GM19351 (cell line): ENCODE measurements around the gene ATP5PB.

Source experiments
- ATAC-seq: cut with Tn5 transposase; IDR thresholded peaks from one replicate; pipeline ENCODE4 v1.9.1; 2021; ENCODE audit warnings: mild to moderate bottlenecking, moderate library complexity; ENCODE audit not compliant: unreplicated experiment

ATP5PB gene

DNA sequence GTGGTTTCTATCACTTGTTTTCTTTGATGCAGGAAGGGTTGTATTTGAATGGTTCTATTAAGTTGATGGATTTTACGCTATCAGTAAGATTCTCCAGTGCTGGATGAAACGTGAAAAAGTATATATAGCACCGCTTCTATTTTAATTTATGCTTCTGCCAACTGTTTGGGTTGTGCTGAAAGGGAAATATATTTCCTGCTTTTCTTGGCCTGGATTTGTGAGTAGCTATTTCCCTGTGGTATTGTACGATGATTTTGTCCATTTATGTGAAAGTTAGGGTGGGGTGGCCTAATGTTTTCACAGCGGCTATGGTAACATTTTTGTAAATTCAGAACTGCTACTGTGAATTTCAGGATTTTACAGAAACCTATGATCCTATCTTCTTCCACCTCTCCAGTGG lies 24.8 kb downstream of the ATP5PB start:
- no peak for ATAC-seq

DNA sequence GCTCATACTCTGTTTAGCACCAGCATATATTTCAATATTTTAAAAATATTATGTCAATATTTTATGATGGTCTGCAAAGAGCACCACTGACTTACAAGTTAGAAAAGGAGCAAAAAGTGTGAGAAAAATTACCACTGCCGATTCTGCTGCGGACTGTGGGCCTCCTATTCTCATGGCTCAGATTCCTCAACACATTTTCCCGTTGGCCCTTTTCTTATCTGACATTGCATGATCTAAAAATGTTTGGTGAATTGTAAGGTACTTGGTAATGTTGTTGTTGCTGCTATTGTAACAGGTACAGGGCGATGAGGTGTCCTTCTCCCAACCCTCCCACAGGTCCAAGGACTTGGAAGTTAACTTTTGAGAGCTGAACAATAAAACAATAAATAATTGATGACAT lies 25.3 kb downstream of the ATP5PB start:
- ATAC-seq = no peak

DNA sequence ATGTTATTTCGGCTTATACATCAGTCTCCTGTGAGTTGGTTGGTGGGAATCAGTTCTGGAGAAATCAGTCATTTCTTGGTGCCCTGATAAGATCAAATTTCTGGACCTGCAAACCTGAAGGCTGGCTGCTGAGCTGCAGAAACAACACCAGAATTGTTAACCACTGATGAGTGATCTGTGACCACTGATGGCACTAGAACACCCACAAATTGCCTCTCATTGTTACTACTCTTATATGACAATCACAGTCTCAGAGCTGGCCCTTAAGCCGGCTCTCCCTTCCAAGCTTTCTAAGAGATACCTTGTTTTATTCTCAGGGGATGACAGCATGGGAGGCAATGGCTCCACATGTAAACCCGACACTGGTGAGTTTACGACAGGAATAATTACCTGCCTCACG lies 26.4 kb downstream of the ATP5PB start:
- peak; percentile 59 for ATAC-seq

DNA sequence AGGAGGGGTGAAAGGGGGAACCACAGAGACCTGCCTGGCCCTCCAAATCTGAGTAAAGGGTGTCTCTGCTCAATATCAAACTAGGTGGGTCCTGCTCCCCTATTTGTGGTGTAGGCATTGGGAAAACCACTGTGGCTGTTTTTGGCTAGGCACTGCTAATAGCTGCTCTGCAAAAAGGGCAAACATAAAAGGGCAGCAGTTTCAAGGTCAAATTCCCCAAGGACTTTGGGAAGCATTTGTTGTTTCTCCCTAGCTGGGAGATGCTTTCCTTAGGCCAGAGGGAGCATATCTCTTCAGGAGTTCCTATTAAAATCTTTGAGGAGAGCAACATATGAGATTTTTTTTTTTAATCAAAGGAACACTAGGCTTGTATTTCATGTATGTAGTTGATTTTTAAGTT lies 26.9 kb downstream of the ATP5PB start:
- ATAC-seq = no peak

DNA sequence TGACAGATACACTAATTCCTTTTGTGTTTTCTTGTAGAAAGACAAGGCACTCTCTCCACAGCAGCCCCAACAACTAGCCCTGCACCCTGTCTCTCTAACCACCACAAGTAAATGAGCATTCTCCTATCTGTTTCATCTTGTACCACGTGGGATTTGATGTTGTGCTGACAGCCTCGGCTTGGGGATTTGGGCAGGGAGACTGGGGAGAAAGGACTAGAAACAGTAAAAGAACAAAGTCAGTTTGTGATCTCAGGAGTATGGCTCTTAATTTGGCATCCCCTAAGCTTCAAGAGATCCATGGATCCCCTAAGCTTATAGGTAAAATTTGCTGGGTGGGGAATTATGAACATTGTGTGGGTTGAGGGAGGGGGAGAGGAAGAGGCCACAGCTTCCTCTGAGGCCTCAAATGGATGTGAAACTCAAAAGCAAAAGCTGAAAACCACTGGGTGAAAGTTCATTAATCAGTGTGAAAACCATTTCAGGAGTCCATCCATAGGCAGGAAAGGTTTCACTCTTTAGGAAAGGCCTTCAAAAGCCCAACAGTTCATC lies 27.6 kb downstream of the ATP5PB start:
- ATAC-seq = peak; percentile 76

DNA sequence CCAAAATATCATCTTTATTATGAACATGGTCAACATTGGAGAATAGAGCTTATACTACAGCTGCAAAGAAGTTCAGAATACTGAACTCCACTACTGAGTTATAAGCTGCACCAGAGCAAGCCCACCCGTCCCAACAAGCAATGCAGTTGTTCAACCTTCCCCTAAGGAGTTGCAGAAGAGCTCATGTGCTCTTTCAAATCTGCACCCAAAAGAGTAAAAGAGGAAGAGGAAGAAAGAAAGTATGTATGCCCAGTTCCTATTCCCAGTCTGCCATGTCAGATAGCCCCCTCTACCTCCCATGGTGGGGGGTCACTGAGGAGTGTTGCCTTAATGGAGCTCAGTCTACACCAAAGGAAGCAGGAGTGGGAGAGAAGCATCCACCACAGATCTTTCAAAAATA lies 31.4 kb downstream of the ATP5PB start:
- ATAC-seq = no peak

DNA sequence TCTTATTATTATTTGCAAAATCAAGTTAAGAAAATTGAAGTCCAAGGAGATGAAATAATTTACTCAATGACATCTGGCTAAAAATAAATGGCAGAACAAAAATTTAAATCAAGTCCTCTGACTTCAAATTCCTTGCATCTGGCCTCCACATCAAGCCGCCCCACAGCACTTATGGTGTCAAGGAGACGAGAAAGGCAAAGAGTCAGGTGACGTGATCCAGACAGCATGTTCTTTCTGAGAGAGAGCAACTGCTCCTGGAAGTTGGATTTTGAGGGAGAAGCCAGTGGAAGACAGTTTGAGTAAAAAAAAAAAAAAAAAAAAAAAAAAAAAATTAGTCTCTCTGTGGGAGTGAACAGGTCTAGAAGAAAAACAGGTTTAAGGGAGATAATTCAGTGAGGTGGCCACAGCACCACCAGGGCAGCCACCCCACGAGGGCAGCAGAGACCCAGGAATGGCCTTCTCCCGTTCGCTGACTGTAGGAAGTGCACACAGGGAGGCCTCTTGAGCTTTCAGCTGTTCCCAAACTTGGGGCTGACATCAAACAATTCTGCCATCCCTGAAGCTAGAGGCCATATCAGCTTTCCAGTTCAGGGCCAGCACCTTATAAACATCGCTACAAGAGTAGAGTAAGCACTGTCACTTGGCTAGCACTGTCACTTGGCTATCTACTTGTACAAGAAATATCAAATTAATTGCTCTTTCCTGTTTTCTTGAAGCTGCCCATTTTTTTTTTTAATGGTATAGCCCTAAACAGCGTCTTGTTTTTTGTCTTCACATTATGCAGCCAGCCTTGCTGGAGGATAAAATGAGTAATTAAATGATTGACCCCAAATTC lies 32.3 kb downstream of the ATP5PB start:
- no peak for ATAC-seq

DNA sequence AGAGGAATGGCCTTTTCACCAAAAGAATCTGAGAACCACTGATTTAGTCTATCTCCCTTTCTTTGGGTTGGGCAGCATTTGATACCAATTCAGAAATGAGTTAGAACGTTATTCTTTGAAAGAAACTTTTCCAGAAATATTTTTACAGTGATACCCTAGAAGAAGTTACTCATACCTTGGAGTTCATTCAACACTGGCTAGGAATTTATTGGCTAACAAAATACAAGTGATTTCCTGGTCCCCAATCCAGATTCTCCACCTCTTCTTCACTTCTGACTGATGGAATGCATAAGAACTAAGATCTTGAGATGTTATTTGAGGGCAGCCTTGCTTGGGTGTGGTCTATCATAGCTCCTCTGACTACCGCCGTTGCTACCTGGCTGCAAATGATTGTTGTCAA lies 33.9 kb downstream of the ATP5PB start:
- no peak for ATAC-seq

DNA sequence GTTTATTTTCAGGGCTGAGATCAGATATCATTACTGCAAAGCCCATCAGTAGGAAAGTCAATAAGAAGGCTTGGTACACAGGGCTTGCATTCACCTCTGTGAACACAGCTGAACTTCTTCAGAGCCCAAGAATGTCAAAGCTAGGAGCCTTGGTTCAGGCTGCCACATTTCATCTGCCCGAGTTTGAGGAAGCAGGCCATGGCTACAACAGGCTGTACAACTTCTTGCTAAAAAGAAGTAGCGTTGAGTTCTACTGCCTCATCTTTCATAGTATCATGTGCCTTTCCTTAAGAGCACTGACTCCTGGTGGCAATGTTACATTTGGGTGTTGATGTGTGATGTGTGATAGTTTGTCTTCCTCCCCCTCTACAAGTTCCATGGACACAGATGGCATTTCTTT lies 34.6 kb downstream of the ATP5PB start:
- no peak for ATAC-seq

DNA sequence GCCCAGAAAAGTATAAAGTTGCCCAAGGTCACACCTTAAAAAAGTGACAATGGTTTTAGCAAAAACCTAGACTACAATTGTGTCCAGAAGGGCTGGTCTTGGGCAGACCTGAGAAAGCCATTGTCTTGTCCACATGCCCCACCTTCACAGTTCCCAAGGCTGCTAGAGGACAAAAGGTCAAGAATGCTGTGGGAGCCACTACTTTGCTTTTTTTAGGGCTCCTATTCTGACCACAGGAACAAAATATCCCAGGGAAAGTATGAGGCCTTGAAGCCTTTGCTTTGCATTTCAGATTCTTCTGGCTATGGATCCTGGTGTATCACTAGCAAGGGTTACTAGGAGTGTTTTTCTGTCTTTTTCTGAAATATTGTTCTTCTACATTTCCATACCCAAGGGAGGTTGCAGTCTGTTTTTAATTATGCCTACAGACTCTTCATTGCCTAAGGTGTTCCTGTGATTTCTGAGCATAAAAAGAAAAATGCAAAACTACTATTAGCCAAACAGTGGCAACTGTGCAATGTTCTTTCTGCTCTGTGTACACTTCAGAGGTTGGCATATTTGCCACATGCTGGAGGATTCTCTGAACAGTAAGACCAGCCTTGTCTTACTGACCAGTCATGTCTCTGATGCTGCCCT lies 35.2 kb downstream of the ATP5PB start:
- no peak for ATAC-seq

DNA sequence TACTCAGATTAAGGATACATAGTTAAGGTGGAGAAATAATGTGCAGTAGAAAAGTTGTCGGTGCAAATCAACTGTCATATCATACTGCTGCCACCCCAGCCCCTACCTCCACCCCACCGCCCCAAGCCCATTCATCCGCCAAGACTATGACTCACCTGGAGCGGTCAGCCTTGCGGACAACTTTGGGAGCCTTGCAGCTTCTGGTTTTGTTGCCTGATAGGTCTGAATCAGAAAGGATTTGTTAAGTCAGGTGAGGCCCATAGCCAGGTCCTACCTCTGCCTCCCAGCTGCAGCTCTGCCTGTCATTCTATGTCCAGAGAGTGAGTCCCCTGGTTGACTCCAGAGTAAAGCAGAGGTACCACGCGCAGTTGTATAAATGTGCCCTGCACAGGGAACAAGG lies 37.2 kb downstream of the ATP5PB start:
- ATAC-seq = no peak

DNA sequence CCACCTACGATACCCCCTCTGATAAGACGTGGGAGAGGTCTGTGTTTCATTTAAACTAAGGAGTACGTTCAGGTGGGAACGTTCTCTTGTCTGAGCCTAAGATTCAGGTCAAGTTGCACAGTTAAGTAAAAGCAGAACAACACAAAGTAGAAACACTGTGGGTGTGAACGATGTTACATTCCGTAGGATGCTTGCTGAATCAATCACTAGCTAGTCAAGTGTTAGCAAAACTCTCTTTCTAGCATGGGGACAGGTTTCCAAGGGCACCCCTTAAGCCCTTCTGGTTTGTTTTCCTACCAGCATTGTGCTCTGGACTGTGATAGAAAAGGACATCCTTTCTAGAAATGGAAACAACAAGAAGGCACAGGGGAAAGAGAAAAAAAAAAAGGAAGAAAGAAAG lies 37.9 kb downstream of the ATP5PB start:
- no peak for ATAC-seq

DNA sequence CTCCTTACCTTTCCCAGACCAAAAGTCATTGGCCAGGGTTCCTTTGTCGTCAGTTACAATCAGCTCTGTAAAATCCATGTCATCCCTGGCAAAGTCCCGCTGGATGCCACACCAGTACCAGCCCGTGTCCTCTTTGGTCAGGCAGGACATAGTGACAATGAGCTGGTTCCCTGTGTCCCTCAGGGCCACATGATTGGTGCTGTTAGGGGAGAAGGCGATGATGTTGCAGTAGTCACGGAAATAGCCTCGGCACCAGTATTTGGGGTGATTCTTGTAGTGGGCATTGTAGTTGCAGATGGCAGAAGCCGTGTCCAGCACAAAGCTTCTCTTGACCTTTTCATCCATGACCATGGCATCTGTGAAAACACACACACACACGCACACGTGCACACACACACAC lies 39.4 kb downstream of the ATP5PB start:
- no peak for ATAC-seq

DNA sequence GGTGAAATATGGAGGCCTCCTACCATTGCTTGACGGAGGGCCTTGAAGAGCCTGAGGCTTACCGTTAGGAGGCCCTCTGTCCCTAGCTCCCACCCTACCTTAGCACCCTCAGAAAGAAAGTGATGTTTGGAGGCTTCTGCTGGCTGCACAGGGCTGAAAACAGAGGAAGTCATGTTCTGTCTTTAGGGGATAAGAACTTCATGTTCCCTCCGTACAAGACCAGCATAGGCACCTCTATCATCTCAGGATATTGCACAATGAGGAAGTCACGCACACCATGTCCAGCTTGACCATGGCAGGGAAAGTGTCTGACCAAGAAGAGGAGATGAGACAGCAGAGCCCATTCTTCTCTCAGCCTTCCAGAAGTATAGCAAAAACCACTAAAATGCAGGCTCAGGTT lies 40.3 kb downstream of the ATP5PB start:
- ATAC-seq = no peak

DNA sequence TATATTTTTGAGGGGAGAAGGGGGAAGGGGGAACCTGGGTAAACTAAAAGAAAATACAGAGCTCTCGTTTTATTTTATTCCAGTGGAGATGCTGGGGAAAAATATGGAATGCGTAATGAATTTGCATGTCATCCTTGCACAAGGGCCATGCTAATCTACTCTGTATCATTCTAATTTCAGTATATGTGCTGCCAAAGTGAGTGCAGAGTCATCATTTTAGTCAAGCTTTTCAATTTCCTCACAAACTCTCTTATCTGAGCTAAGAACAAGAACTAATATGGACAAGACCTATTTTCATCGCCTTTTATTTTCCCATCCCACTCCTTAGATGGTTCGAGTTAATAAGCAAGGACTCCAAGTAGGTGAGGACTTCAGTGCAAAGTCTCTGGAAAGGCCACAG lies 41.0 kb downstream of the ATP5PB start:
- no peak for ATAC-seq

DNA sequence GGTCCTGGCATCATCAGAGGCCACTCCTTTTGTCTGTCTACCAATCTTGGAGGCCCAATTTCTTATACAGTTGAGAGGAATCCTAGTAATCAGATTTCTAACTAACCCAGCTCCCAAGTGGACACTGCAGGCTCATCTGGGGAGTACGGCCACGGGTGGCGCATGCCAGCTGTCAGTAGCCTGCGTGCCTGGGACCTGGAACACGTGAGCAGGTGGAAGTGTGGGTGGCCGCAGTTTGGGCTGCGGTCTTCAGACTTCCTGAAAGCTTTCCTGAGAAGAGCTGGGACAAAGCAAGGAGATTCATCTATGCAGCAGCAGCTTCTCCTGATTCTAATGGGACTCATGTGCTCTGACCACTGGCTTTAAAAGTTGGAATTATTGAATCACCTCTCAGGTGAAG lies 41.8 kb downstream of the ATP5PB start:
- no peak for ATAC-seq

DNA sequence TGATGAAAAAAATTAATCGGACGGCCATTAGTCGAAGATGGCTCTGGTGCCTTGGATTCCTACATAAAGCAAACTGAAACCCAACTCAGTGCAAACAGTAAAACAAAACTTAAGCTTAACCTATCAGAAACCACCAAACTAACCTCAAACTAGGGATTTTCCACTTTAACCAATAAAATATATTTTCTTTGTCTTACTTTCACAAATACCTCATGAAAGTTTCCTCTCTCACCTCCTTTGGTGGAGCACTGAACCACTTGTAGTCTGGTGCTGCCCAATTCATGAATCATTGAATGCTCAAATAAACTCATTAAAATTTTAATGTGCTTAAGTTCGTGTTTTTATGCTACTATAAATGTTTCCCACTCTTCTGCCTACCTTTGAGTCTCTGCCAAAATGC lies 47.1 kb downstream of the ATP5PB start:
- no peak for ATAC-seq

DNA sequence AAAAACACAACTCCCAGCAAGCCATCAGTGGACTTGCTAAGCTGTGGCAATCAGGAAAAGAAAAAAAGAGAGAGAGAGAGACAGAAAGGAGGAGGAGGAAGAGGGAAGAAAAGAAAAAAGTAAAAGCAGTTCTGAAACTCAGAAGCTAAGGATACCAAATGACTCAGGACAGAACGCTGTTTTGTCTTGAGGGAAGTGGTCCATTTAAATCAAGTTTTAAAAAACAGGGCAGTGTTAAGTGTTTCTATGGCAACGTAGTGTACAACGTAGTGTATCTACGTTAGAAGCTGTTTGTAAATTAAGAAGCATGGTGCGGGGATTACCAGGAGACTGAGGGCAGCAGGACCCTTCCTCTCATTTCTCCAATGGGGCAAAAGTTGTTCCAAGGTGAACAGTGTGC lies 48.3 kb downstream of the ATP5PB start:
- ATAC-seq = no peak

DNA sequence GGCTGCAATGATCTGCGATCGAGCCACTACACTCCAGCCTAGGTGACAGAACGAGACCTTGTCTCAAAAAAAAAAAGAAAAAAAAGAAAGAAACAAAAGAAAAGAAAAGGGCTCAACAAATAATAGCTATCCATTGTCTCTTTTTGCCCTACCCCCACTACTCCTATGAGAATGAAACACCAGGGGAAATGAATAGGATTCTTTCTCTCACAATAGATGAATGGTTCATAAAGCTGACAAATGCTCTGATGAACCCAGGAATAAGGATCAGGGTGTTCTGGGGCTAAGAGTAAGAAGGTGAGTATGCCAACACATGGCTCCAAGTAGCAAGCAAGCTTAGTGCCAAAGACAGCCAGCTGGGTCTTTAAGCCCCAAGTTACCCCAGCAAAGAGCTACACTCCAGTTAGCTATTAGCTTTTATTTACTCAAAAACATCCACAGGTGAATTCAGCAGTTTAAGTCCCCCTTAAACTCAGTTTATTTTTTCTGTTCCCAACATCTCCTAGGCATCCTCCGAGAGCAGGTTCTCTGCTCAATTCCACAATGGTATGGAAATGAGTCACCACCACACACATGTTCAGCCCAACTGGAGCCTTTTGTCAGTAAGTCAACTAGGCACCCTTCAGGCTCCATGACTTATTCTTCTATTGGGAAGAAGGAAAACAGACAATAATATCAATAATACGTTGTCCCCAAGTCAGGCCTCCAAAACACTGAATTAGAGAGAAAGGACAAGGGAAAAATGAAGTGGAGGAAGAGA lies 49.9 kb downstream of the ATP5PB start:
- no peak for ATAC-seq

DNA sequence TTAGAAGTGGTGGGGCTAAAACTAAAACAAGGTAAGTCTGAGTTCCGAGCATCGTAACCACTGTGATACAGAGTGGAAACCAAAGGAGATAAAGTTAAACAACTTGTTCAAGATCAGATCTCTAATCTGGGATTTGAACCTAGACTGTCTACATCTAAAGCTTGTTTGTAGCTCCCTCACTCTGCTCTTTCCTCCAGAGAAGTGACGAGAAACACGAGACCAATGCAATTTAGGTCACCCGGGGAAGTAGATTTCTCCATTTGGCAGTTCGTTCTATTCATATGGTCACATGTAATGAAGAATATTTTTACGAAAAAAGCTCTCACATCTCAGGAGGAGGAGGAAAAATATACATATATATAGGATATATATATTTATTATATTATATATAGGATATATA lies 52.4 kb downstream of the ATP5PB start:
- ATAC-seq = no peak

DNA sequence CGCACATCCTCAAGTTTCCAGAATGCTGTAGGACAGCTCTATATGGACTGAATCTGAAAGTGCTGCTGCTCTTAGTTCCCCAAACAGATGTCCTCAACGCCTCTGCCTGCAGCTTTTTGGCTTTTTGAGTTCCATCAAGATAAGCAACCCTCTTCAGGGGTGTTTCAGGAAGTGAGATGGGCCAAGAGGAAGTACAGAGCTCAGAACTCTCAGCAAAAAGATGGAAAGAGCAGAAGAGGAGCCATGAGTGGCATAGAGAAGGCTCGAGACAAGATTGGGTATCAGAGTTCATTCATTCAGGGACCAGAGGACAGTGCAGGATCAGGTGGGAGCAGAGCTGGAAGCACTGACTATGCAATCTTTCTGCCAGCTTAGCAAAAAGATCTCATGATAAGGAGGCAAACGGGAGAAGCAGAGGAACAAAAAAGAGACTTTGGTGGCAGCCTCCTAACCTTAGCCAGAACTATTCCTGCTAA lies 54.4 kb downstream of the ATP5PB start, which contains the start of the genes ADORA3 and TMIGD3:
ADORA3 (minus strand) TSS at position 49 of the 476 bp plus-strand sequence. CDS start 279 bp downstream, outside the sequence.
TMIGD3 (minus strand) TSS at position 49 of the 476 bp plus-strand sequence. CDS start 279 bp downstream, outside the sequence.
- no peak for ATAC-seq
